Measurements from ENCODE around the gene LRRN2. TPM values are rescaled to one million over a fixed set of nuclear protein-coding genes. Genes with fewer than 3 reads are reported as not detected.

Gene LRRN2
- total RNA-seq, 1 experiment from 2014 or later = 5.0 TPM

- Histone ChIP-seq H3K79me2 (ENCODE audit: low read length) (no peaks in the 10 kb centered on the region), H3K36me3 (ENCODE audit: low read depth, low read length) (no peaks in the 10 kb centered on the region), H3K9ac (ENCODE audit: low read length) (no peak overlapping the region), H3F3A (ENCODE audit: low read length, unreplicated experiment) (no peaks in the 10 kb centered on the region), H3K4me2 (ENCODE audit: low read length) (no peak overlapping the region), H3K27me3 (ENCODE audit: low read length) (peaks cover 11% of the 10 kb centered on the region; the same call in 1 of the 2 replicates), H2AFZ (ENCODE audit: low read length) (no peak overlapping the region), H3K4me3 (ENCODE audit: low read length) (no peak overlapping the region), H3K27ac (ENCODE audit: low read length) (no peak overlapping the region), H4K20me1 (ENCODE audit: low read length) (no peaks in the 10 kb centered on the region), H3K9me3 (ENCODE audit: low read length) (no peaks in the 10 kb centered on the region), H3K9me2 (replicated peaks; ENCODE audit: low read length) (no peaks in the 10 kb centered on the region), H3K4me1 (ENCODE audit: insufficient read depth, low read length) (peaks cover 32% of the 10 kb centered on the region)
- intact Hi-C loops (cut with micrococcal nuclease) = no loop called here
- POLR2A ChIA-PET (ENCODE audit: unreplicated experiment) = no interaction called here
- CTCF ChIA-PET = no interaction called here
- no peak for ATAC-seq
- BruUV-seq (replicated peaks) = no TSS peak
- DNase-seq = no peak
- no peak for TF ChIP-seq CTCF (conservative IDR thresholded peaks at IDR 0.05; ENCODE audit: low read depth, low read length)
- TF ChIP-seq EZH2phosphoT487 (IDR thresholded peaks at IDR 0.05; ENCODE audit: borderline replicate concordance, low read length) = no peak
- TF ChIP-seq EZH2 (IDR thresholded peaks at IDR 0.05; ENCODE audit: low read length, unreplicated experiment) = no peak
Measured at GRCh38 chr1:204731509-204731908, 46.0 kb upstream of the LRRN2 start.

GRCh38 chr1:204730826-204731459 lies 45.4 kb upstream of the LRRN2 start:
- Histone ChIP-seq H3K9ac (ENCODE audit: low read length) (no peak overlapping the region), H3K9me2 (replicated peaks; ENCODE audit: low read length) (no peaks in the 10 kb centered on the region), H3K9me3 (ENCODE audit: low read length) (no peaks in the 10 kb centered on the region), H3K36me3 (ENCODE audit: low read depth, low read length) (no peaks in the 10 kb centered on the region), H2AFZ (ENCODE audit: low read length) (no peak overlapping the region), H3K4me2 (ENCODE audit: low read length) (no peak overlapping the region), H3F3A (ENCODE audit: low read length, unreplicated experiment) (no peaks in the 10 kb centered on the region), H3K79me2 (ENCODE audit: low read length) (no peaks in the 10 kb centered on the region), H3K4me1 (ENCODE audit: insufficient read depth, low read length) (peaks cover 38% of the 10 kb centered on the region), H3K27me3 (ENCODE audit: low read length) (peaks cover 5% of the 10 kb centered on the region; the same call in 1 of the 2 replicates), H3K4me3 (ENCODE audit: low read length) (no peak overlapping the region), H3K27ac (ENCODE audit: low read length) (no peak overlapping the region), H4K20me1 (ENCODE audit: low read length) (no peaks in the 10 kb centered on the region)
- ChIA-PET POLR2A (ENCODE audit: unreplicated experiment) (no interaction called here), CTCF (no interaction called here)
- no TSS peak for BruUV-seq (replicated peaks)
- no peak for TF ChIP-seq EZH2phosphoT487 (IDR thresholded peaks at IDR 0.05; ENCODE audit: borderline replicate concordance, low read length)
- TF ChIP-seq EZH2 (IDR thresholded peaks at IDR 0.05; ENCODE audit: low read length, unreplicated experiment) = no peak
- TF ChIP-seq CTCF (conservative IDR thresholded peaks at IDR 0.05; ENCODE audit: low read depth, low read length) = no peak
- intact Hi-C loops (cut with micrococcal nuclease) = no loop called here
- DNase-seq (peak; percentile 63), ATAC-seq (no peak)

- H3K36me3 ChIP-seq (ENCODE audit: low read depth, low read length) = no peaks in the 10 kb centered on the region
- intact Hi-C loops (cut with micrococcal nuclease) = no loop called here
- H3K27me3 ChIP-seq (ENCODE audit: low read length) = no peaks in the 10 kb centered on the region
- no TSS peak for BruUV-seq (replicated peaks)
- no peak overlapping the region for H2AFZ ChIP-seq (ENCODE audit: low read length)
- H3K9ac ChIP-seq (ENCODE audit: low read length) = no peak overlapping the region
- H3K4me1 ChIP-seq (ENCODE audit: insufficient read depth, low read length) = peaks cover 46% of the 10 kb centered on the region
- no peaks in the 10 kb centered on the region for H4K20me1 ChIP-seq (ENCODE audit: low read length)
- POLR2A ChIA-PET (ENCODE audit: unreplicated experiment) = no interaction called here
- H3K9me3 ChIP-seq (ENCODE audit: low read length) = no peaks in the 10 kb centered on the region
- no peak for DNase-seq
- TF ChIP-seq EZH2phosphoT487 (IDR thresholded peaks at IDR 0.05; ENCODE audit: borderline replicate concordance, low read length) (no peak), CTCF (conservative IDR thresholded peaks at IDR 0.05; ENCODE audit: low read depth, low read length) (no peak), EZH2 (IDR thresholded peaks at IDR 0.05; ENCODE audit: low read length, unreplicated experiment) (no peak)
- CTCF ChIA-PET = interaction anchor here (0.6 kb wide), 1 partner anchor 155 kb away, joined by 3 read pairs; no protein-coding TSS in a partner anchor
- H3K79me2 ChIP-seq (ENCODE audit: low read length) = no peaks in the 10 kb centered on the region
- H3K9me2 ChIP-seq (replicated peaks; ENCODE audit: low read length) = no peaks in the 10 kb centered on the region
- ATAC-seq = no peak
- H3K4me3 ChIP-seq (ENCODE audit: low read length) = no peak overlapping the region
- H3K27ac ChIP-seq (ENCODE audit: low read length) = no peak overlapping the region
- H3K4me2 ChIP-seq (ENCODE audit: low read length) = no peak overlapping the region
- H3F3A ChIP-seq (ENCODE audit: low read length, unreplicated experiment) = no peaks in the 10 kb centered on the region
Measured at GRCh38 chr1:204729516-204729915, 44.0 kb upstream of the LRRN2 start.
